ENCODE data around the gene TRAF7. TPM values are rescaled to one million over a fixed set of nuclear protein-coding genes. Genes with fewer than 3 reads are reported as not detected.

The TRAF7 gene
- total RNA-seq, 1 donor: 64.3 TPM

DNA sequence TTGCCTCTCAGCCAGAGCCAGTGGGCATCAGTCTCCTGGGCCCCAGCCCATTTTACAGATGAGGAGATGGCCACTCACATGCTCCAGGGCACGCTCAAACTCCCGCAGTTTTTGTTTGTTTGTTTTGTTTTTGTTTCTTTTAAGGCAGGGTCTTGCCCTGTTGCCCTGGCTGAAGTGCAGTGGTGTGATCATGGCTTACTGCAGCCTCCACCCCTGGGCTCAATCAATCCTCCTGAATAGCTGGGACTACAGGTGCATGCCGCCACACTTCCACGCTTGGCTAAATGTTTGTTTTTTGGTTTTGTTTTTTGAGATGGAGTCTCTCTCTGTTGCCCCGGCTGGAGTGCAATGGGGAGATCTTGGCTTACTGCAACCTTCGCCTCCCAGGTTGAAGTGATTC, 71.3 kb downstream of the TRAF7 start:
- no peak for DNase-seq (ENCODE audit: low read depth)
- TF ChIP-seq, protein P1, sequence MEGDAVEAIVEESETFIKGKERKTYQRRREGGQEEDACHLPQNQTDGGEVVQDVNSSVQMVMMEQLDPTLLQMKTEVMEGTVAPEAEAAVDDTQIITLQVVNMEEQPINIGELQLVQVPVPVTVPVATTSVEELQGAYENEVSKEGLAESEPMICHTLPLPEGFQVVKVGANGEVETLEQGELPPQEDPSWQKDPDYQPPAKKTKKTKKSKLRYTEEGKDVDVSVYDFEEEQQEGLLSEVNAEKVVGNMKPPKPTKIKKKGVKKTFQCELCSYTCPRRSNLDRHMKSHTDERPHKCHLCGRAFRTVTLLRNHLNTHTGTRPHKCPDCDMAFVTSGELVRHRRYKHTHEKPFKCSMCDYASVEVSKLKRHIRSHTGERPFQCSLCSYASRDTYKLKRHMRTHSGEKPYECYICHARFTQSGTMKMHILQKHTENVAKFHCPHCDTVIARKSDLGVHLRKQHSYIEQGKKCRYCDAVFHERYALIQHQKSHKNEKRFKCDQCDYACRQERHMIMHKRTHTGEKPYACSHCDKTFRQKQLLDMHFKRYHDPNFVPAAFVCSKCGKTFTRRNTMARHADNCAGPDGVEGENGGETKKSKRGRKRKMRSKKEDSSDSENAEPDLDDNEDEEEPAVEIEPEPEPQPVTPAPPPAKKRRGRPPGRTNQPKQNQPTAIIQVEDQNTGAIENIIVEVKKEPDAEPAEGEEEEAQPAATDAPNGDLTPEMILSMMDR (IDR thresholded peaks at IDR 0.05; ENCODE audit: insufficient read depth, low read length): no peak
- H3K4me3 ChIP-seq (ENCODE audit: low read depth, low read length): no peak overlapping the region

Small RNA genes lying within 50 kb of the gene (small RNA-seq; reads per million reads assigned to genes)
- gene MIR3180-5 (not detected), gene MIR4516 (not detected), gene RF00019 (not detected), gene SNORD60 (not detected)

Other genes with a start within 250 kb of the TRAF7 start
- gene HS3ST6, start 237.4 kb upstream of the TRAF7 start, total RNA-seq (ENCODE audit: low replicate concordance): not detected in 2 replicates
- 6.4 and 14.3 TPM in 2 replicates for gene MSRB1, start 212.6 kb upstream of the TRAF7 start, total RNA-seq (ENCODE audit: low replicate concordance)
- not detected in 2 replicates for gene RPL3L, start 201.1 kb upstream of the TRAF7 start, total RNA-seq (ENCODE audit: low replicate concordance)
- gene NDUFB10, start 196.2 kb upstream of the TRAF7 start, total RNA-seq (ENCODE audit: low replicate concordance): 56.1 and 105 TPM in 2 replicates
- 1,645 and 1,942 TPM in 2 replicates for gene RPS2, start 191.0 kb upstream of the TRAF7 start, total RNA-seq (ENCODE audit: low replicate concordance)
- not detected in 2 replicates for gene RNF151, start 188.9 kb upstream of the TRAF7 start, total RNA-seq (ENCODE audit: low replicate concordance)
- gene TBL3, start 183.7 kb upstream of the TRAF7 start, total RNA-seq (ENCODE audit: low replicate concordance): 22.7 and 31.8 TPM in 2 replicates
- gene NOXO1, start 174.3 kb upstream of the TRAF7 start, total RNA-seq (ENCODE audit: low replicate concordance): not detected in 2 replicates
- 8.6 and 10.5 TPM in 2 replicates for gene GFER, start 171.6 kb upstream of the TRAF7 start, total RNA-seq (ENCODE audit: low replicate concordance)
- gene SYNGR3, start 165.8 kb upstream of the TRAF7 start, total RNA-seq (ENCODE audit: low replicate concordance): 0.98 and 1.4 TPM in 2 replicates
- 13.8 and 18.8 TPM in 2 replicates for gene ZNF598, start 146.0 kb upstream of the TRAF7 start, total RNA-seq (ENCODE audit: low replicate concordance)
- gene NPW, start 136.0 kb upstream of the TRAF7 start, total RNA-seq (ENCODE audit: low replicate concordance): 0.45 TPM in 1 of 2 replicates, not detected in the other
- gene NHERF2, start 128.9 kb upstream of the TRAF7 start, total RNA-seq (ENCODE audit: low replicate concordance): 11.5 and 26.3 TPM in 2 replicates
- gene NTHL1, start 107.9 kb upstream of the TRAF7 start, total RNA-seq (ENCODE audit: low replicate concordance): 18.8 and 36.1 TPM in 2 replicates
- gene TSC2, start 107.8 kb upstream of the TRAF7 start, total RNA-seq (ENCODE audit: low replicate concordance): 58.7 and 145 TPM in 2 replicates
- gene PKD1, start 19.9 kb upstream of the TRAF7 start, total RNA-seq (ENCODE audit: low replicate concordance): 118 and 166 TPM in 2 replicates
- gene RAB26, start 7.2 kb upstream of the TRAF7 start, total RNA-seq (ENCODE audit: low replicate concordance): 0.27 and 3.6 TPM in 2 replicates
- gene CASKIN1, start 40.8 kb downstream of the TRAF7 start, total RNA-seq (ENCODE audit: low replicate concordance): 0.18 TPM in 1 of 2 replicates, not detected in the other
- 27.4 and 30.8 TPM in 2 replicates for gene MLST8, start 49.7 kb downstream of the TRAF7 start, total RNA-seq (ENCODE audit: low replicate concordance)
- 0.57 and 2.4 TPM in 2 replicates for gene BRICD5, start 55.1 kb downstream of the TRAF7 start, total RNA-seq (ENCODE audit: low replicate concordance)
- gene PGP, start 59.1 kb downstream of the TRAF7 start, total RNA-seq (ENCODE audit: low replicate concordance): 7.6 and 11.3 TPM in 2 replicates
- 18.7 and 41.7 TPM in 2 replicates for gene E4F1, start 67.8 kb downstream of the TRAF7 start, total RNA-seq (ENCODE audit: low replicate concordance)
- gene DNASE1L2, start 80.7 kb downstream of the TRAF7 start, total RNA-seq (ENCODE audit: low replicate concordance): 0.16 and 0.63 TPM in 2 replicates
- 34.9 and 41.1 TPM in 2 replicates for gene ECI1, start 95.8 kb downstream of the TRAF7 start, total RNA-seq (ENCODE audit: low replicate concordance)
- gene RNPS1, start 112.3 kb downstream of the TRAF7 start, total RNA-seq (ENCODE audit: low replicate concordance): 49.5 and 94.7 TPM in 2 replicates
- 1.8 and 2.4 TPM in 2 replicates for gene ABCA3, start 184.9 kb downstream of the TRAF7 start, total RNA-seq (ENCODE audit: low replicate concordance)